ENCODE data around the gene FGF19. TPM values are rescaled to one million over a fixed set of nuclear protein-coding genes. Genes with fewer than 3 reads are reported as not detected.

The FGF19 gene
- total RNA-seq, 4 donors from 2014 or later = not detected

GRCh38 chr11:69674886-69675714 lies 28.7 kb downstream of the FGF19 start, which contains the start of gene LTO1:
LTO1 (minus strand) TSS chr11:69675353; CDS start chr11:69675239, 114 bp downstream.
- TF ChIP-seq POLR2AphosphoS5 (IDR thresholded peaks at IDR 0.05) = peak; percentile 89 to 95 (median 93)
- peak; percentile 82 for TF ChIP-seq POLR2A (IDR thresholded peaks at IDR 0.05)
- TF ChIP-seq EP300 (IDR thresholded peaks at IDR 0.05; ENCODE audit: low read depth) = no peak
- TF ChIP-seq, protein P1, sequence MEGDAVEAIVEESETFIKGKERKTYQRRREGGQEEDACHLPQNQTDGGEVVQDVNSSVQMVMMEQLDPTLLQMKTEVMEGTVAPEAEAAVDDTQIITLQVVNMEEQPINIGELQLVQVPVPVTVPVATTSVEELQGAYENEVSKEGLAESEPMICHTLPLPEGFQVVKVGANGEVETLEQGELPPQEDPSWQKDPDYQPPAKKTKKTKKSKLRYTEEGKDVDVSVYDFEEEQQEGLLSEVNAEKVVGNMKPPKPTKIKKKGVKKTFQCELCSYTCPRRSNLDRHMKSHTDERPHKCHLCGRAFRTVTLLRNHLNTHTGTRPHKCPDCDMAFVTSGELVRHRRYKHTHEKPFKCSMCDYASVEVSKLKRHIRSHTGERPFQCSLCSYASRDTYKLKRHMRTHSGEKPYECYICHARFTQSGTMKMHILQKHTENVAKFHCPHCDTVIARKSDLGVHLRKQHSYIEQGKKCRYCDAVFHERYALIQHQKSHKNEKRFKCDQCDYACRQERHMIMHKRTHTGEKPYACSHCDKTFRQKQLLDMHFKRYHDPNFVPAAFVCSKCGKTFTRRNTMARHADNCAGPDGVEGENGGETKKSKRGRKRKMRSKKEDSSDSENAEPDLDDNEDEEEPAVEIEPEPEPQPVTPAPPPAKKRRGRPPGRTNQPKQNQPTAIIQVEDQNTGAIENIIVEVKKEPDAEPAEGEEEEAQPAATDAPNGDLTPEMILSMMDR (IDR thresholded peaks at IDR 0.05) = peak in 3 of 5 experiments; percentile 7 to 32 (median 12)
- intact Hi-C loops (cut with DNase I; ENCODE audit: low total_unique reads) (no loop called here), in situ Hi-C loops (cut with MboI; ENCODE audit: low pct_ligation_motif_present in 1 of 4, low pct_unique_long_range_greater_than_20kb in 1 of 4, low sequenced_read_pairs in 3 of 4) (loop anchor here in 2 of 4 donors (25.0 kb wide), 2 partner anchors 512 to 563 kb away; no protein-coding TSS in a partner anchor)
- no peaks in the 10 kb centered on the region for H3K9me3 ChIP-seq
- peak within 1 kb of the TSS; percentile 81 to 90 (median 88) for H3K27ac ChIP-seq
- peaks cover 9 to 26% (median 17%) of the 10 kb centered on the region in 4 donors for H3K4me1 ChIP-seq
- peak within 1 kb of the TSS; percentile 75 to 92 (median 84) for H3K4me3 ChIP-seq
- peaks cover 0 to 10% (median 2%) of the 10 kb centered on the region in 4 donors for H3K36me3 ChIP-seq
- no peaks in the 10 kb centered on the region for H3K27me3 ChIP-seq
- peak; percentile 97 for DNase-seq
- 1% methylated on average over 42 of the region's 72 CpGs; no CpG with 5 or more reads in 1 of the 2 donors for WGBS, 2 donors (ENCODE audit: low coverage in 1 of 2)

DNA sequence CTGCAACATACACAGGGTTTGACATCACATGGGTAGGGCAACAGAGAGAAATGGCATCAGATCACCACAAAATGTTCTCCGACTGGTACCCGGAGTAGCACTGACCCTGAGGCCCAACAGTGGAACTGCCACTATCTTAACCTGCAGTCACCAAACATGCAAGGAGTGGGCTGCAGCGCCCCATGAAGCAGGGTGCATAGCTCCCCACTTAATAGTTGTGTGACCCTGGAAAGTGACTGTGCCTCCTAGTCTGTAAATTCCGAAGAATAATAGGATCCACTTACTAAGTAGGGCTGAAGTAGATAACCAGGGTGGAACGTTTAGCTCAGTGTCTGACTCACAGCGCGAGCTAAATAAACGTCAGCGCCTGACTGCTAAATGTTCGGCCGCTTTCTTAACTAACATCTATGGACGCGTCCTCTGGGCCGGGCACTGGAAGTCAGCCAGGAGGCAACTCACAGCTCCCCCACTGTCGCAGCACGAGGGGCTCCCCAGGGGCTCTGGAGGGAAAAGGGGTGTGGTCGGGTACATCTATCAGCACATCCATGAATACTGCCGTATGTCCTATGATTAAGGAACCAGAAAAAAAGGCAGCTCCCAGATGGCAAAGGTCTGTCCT lies 29.4 kb downstream of the FGF19 start:
- 19% methylated on average over 18 of the region's 18 CpGs; no CpG with 5 or more reads in 1 of the 2 donors for WGBS, 2 donors (ENCODE audit: low coverage in 1 of 2)
- Histone ChIP-seq H3K4me3 (peak overlapping the region; percentile 75 to 92 (median 84)), H3K9me3 (no peaks in the 10 kb centered on the region), H3K27ac (peak overlapping the region; percentile 81 to 90 (median 88)), H3K36me3 (peaks cover 0 to 10% (median 2%) of the 10 kb centered on the region in 4 donors), H3K27me3 (no peaks in the 10 kb centered on the region), H3K4me1 (peaks cover 9 to 28% (median 17%) of the 10 kb centered on the region in 4 donors)
- no peak for DNase-seq
- no peak for TF ChIP-seq POLR2AphosphoS5 (IDR thresholded peaks at IDR 0.05)
- TF ChIP-seq EP300 (IDR thresholded peaks at IDR 0.05; ENCODE audit: low read depth) = no peak
- TF ChIP-seq POLR2A (IDR thresholded peaks at IDR 0.05) = no peak
- TF ChIP-seq, protein P1 (IDR thresholded peaks at IDR 0.05) = no peak
- intact Hi-C loops (cut with DNase I; ENCODE audit: low total_unique reads) (no loop called here), in situ Hi-C loops (cut with MboI; ENCODE audit: low pct_ligation_motif_present in 1 of 4, low pct_unique_long_range_greater_than_20kb in 1 of 4, low sequenced_read_pairs in 3 of 4) (loop anchor here in 1 of 4 donors (25.0 kb wide), 1 partner anchor 562 kb away; no protein-coding TSS in a partner anchor)

- H3K27me3 ChIP-seq = no peaks in the 10 kb centered on the region
- peaks cover 9 to 28% (median 17%) of the 10 kb centered on the region in 4 donors for H3K4me1 ChIP-seq
- intact Hi-C loops (cut with DNase I; ENCODE audit: low total_unique reads) = no loop called here
- no peaks in the 10 kb centered on the region for H3K9me3 ChIP-seq
- in situ Hi-C loops (cut with MboI; ENCODE audit: low pct_ligation_motif_present in 1 of 4, low pct_unique_long_range_greater_than_20kb in 1 of 4, low sequenced_read_pairs in 3 of 4) = loop anchor here in 1 of 4 donors (25.0 kb wide), 1 partner anchor 560 kb away; no protein-coding TSS in a partner anchor
- 86 to 87% methylated on average over 6 to 10 of the region's 10 CpGs for WGBS, 2 donors (ENCODE audit: low coverage in 1 of 2)
- no peak overlapping the region for H3K27ac ChIP-seq
- no peak for DNase-seq
- H3K36me3 ChIP-seq = peaks cover 0 to 10% (median 2%) of the 10 kb centered on the region in 4 donors
- no peak overlapping the region for H3K4me3 ChIP-seq
- TF ChIP-seq, protein P1 (IDR thresholded peaks at IDR 0.05) = no peak
- TF ChIP-seq POLR2A (IDR thresholded peaks at IDR 0.05) = no peak
- no peak for TF ChIP-seq POLR2AphosphoS5 (IDR thresholded peaks at IDR 0.05)
- TF ChIP-seq EP300 (IDR thresholded peaks at IDR 0.05; ENCODE audit: low read depth) = no peak
Observed at GRCh38 chr11:69671734-69672465, 31.9 kb downstream of the FGF19 start.

All from transverse colon (tissue), 4 donors.